GM21515 (cell line): Measurements from ENCODE around the gene SETX.
"Not testable (repeated sequence)": the region's sequence is repeated elsewhere in the genome, so short reads cannot be mapped to it uniquely, and the experiment has no call there.

Experiments used
- ATAC-seq: cut with Tn5 transposase; IDR thresholded peaks from one replicate; pipeline ENCODE4 v1.9.1; 2021; ENCODE audit not compliant: unreplicated experiment

The SETX gene

GRCh38 chr9:132288361-132288760 is 66.4 kb downstream of the SETX start:
- no peak for ATAC-seq

GRCh38 chr9:132287256-132287760 is 67.5 kb downstream of the SETX start:
- ATAC-seq: no peak

- ATAC-seq: no peak
Observed at GRCh38 chr9:132283863-132284262, 70.9 kb downstream of the SETX start.

GRCh38 chr9:132283165-132283564 is 71.6 kb downstream of the SETX start:
- ATAC-seq: no peak

GRCh38 chr9:132274861-132275260 is 79.9 kb downstream of the SETX start:
- no peak for ATAC-seq

GRCh38 chr9:132269704-132270516 is 84.9 kb downstream of the SETX start:
- not testable (repeated sequence) for ATAC-seq

GRCh38 chr9:132268725-132269352 is 85.9 kb downstream of the SETX start:
- no peak for ATAC-seq

- ATAC-seq: no peak
Observed at GRCh38 chr9:132267660-132268059, 87.1 kb downstream of the SETX start.

GRCh38 chr9:132266017-132266416 is 88.8 kb downstream of the SETX start:
- no peak for ATAC-seq

GRCh38 chr9:132260846-132261245 is 93.9 kb downstream of the SETX start:
- no peak for ATAC-seq

- no peak for ATAC-seq
Observed at GRCh38 chr9:132250324-132251262, 104.2 kb downstream of the SETX start.

GRCh38 chr9:132249690-132250089 is 105.1 kb downstream of the SETX start:
- no peak for ATAC-seq

- ATAC-seq: no peak
Observed at GRCh38 chr9:132249123-132249522, 105.7 kb downstream of the SETX start.

- ATAC-seq: no peak
Observed at GRCh38 chr9:132247942-132248341, 106.8 kb downstream of the SETX start.

- no peak for ATAC-seq
Observed at GRCh38 chr9:132245465-132245864, 109.3 kb downstream of the SETX start.

- no peak for ATAC-seq
Observed at GRCh38 chr9:132244582-132245455, 110.0 kb downstream of the SETX start.

- ATAC-seq: no peak
Observed at GRCh38 chr9:132243156-132244074, 111.4 kb downstream of the SETX start.

GRCh38 chr9:132242621-132243155 is 112.1 kb downstream of the SETX start:
- no peak for ATAC-seq
